Activated effector memory CD4-positive, alpha-beta T cell treated with Interleukin-2 at 50 U/mL for 16 hours (primary cell): ENCODE measurements around the gene PIP5K1A.

Experiments
- DNase-seq: peaks from one replicate; pipeline ENCODE4 v3.0.0-alpha.2; 2020

PIP5K1A gene

DNA sequence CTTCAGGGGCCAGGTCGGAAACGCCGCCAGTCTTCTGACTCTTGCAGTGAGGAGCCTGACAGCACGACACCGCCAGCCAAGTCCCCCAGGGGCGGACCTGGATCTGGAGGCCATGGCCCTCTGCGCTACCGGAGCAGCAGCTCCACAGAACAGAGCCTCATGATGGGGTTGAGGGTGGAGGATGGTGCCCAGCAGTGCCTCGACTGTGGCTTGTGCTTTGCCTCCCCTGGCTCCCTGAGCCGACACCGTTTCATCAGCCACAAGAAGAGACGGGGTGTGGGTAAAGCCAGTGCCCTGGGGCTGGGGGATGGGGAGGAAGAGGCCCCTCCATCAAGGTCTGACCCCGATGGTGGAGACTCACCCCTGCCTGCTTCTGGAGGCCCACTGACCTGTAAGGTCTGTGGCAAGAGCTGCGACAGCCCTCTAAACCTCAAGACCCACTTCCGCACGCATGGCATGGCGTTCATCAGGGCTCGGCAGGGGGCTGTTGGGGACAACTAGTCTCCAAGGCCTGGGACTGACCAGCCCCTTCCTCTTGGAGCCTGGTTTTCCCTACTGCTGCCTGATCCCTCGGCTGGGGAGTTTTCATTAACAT is 92.5 kb downstream of the PIP5K1A start:
- no peak for DNase-seq

DNA sequence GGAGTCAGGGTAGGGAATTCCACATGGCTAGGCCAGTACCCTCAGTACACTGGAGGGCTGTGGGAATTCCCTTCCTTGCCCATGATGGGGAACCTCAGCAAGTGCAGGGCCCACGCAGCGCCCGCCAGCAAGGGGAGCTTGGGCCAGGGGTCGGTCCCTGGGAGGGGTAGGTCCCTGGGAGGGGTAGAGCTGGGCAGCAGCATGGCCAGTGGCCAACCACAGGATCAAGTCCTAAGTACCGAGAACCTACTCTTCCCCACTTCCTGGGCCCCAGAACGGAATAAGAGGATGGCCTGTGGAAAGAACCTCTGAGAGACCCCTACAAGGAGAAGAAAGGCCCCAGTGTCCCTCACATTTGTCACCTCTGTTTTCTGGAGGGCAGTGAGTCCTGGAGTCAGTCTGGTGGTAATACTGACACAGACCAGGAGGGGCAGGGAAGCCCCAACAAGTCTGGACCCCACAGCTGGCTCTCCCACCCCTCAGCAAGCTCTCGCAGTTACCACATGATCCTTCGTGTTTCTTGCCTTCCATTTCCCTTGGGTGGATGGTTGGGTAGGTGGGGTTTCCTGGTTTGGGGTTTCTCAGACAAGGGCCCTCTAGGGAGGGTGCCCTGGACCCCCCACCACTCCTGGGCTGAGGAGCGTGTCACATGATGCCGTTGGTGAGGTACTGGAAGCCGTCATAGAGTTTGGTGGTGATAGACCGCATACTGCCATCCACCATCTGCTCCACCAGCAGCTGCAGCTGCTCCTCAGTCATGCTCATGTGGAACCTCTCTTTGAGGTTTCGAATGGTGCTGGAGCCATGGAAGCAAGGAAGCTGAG is 94.1 kb downstream of the PIP5K1A start:
- DNase-seq = no peak

DNA sequence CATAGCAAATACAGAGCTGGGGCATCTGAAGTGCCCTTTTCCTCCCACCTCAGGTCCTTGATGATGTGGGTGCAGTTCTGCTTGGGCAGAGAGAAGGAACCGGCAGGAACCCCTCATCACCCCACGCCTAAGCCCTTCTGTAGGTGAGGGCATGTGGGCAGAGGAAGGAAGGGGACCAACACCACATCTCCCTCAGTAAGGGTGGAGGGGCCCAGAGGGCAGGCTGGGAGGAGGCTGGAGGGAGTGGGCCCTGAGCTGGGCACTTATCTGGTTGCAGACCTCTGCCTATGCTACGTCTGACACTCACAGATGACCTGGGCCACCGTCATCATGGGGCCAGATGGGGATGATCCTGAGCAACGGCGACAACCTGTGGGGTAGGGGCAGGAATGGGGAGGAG is 94.7 kb downstream of the PIP5K1A start:
- DNase-seq = no peak

DNA sequence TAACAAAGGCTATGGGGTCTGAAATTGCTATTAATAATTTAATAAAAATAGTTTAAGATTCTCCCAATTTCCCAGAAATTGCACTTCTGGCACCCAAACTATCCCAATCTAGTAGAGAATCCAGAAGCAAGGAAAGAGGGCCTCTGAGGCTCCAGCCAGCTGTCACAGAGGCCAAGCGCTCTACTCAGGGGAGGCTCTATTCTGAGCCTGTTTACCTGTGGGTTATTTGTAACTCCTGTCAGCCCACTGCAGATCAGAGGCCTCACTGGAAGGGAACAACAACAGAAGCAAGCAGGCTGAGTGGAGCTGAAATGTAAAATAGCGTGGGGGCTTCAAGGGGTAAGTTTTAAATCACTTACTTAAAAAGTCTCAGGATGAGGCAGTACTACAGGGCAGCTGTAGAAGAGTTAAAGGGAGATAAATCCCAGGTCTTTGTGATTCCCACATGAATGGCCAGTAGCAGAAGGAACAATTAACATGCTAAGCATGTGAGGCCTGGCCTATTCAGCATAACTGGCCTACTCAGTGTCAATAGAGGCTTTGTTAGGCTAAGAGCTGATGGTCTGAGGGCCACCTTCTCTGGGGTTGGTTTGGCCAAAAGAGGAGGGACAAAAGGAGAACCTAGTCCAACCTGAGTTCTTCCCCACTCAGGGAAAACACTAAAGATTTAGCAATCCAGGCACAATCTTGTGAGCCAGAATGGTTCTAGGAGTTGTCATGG is 96.5 kb downstream of the PIP5K1A start:
- DNase-seq = no peak
